Measurements from ENCODE around the gene GPATCH11.

Gene GPATCH11

DNA sequence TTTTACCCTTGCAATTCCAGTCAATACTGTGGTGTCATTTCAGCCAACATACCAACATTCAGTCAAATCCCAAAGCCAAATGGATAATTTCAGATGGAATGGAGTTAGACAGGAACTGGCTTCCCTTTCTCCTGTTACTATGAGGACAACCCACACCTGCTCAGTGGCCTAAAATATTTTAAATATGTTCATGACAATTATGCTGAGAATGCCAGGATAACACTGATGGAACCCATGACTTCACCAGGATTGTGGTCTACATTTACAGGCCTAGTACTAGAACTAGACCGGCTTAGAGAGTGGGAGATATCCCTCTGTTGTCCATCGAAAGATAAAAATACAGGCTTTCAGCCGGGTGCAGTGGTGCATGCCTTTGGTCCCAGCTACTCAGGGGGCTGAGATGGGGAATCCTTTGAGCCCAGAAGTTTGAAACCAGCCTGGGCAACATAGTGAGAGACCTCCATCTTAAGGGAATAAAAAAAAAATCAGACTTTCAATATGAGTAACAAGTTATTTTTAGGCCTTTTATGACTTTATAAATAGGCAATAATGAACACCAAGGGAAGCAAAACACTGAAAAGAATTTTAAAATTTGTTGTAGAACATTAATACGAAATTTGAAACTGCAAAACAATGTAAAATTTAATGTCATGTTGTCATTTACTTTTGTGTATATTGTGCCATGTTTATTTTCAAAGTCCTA lies 14.2 kb downstream of the GPATCH11 start:
- TF ChIP-seq, protein P1, sequence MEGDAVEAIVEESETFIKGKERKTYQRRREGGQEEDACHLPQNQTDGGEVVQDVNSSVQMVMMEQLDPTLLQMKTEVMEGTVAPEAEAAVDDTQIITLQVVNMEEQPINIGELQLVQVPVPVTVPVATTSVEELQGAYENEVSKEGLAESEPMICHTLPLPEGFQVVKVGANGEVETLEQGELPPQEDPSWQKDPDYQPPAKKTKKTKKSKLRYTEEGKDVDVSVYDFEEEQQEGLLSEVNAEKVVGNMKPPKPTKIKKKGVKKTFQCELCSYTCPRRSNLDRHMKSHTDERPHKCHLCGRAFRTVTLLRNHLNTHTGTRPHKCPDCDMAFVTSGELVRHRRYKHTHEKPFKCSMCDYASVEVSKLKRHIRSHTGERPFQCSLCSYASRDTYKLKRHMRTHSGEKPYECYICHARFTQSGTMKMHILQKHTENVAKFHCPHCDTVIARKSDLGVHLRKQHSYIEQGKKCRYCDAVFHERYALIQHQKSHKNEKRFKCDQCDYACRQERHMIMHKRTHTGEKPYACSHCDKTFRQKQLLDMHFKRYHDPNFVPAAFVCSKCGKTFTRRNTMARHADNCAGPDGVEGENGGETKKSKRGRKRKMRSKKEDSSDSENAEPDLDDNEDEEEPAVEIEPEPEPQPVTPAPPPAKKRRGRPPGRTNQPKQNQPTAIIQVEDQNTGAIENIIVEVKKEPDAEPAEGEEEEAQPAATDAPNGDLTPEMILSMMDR (IDR thresholded peaks at IDR 0.05; ENCODE audit: low read depth, low read length): no peak

DNA sequence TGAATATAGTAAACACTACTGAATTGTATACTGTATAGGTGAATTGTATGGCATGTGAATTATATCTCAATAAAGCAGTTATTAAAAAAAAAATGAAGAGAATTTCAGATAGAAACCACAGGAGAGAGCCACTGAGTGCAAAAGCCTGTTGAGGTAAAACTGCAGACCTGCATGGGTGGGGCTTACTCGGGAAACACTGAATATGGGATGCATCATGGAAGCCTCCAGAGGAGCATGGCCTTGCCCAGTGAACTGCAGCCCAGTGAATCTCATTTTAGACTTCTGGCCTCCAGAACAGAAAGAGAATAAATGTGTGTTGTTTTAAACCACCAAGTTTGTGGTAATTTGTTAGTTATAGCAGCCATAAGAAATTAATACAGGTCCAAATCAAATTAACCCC lies 15.7 kb downstream of the GPATCH11 start:
- TF ChIP-seq, protein P1 (IDR thresholded peaks at IDR 0.05; ENCODE audit: low read depth, low read length): no peak
- no peaks in the 10 kb centered on the region for H3K27me3 ChIP-seq
- H3K4me3 ChIP-seq (ENCODE audit: low read depth, low read length): no peak overlapping the region
- H3K9me3 ChIP-seq: no peaks in the 10 kb centered on the region
- DNase-seq: no peak
- H3K36me3 ChIP-seq: peaks cover 10% of the 10 kb centered on the region
- H3K4me1 ChIP-seq: no peaks in the 10 kb centered on the region

More for the DNA sequence above, 14.2 kb downstream of the GPATCH11 start:
- Histone ChIP-seq H3K27me3 (no peaks in the 10 kb centered on the region), H3K36me3 (peaks cover 25% of the 10 kb centered on the region), H3K9me3 (no peaks in the 10 kb centered on the region; the same call in 1 of the 2 replicates), H3K4me1 (no peaks in the 10 kb centered on the region), H3K4me3 (ENCODE audit: low read depth, low read length) (no peak overlapping the region)
- DNase-seq: no peak

GRCh38 chr2:37102588-37102987 lies 18.3 kb downstream of the GPATCH11 start:
- no peak for DNase-seq
- no peak overlapping the region for H3K4me3 ChIP-seq (ENCODE audit: low read depth, low read length)
- H3K27me3 ChIP-seq: no peaks in the 10 kb centered on the region
- no peaks in the 10 kb centered on the region for H3K9me3 ChIP-seq
- no peaks in the 10 kb centered on the region for H3K4me1 ChIP-seq
- TF ChIP-seq, protein P1 (IDR thresholded peaks at IDR 0.05; ENCODE audit: low read depth, low read length): no peak
- H3K36me3 ChIP-seq: peaks cover 9% of the 10 kb centered on the region

- Histone ChIP-seq H3K4me3 (ENCODE audit: low read depth, low read length) (no peak overlapping the region), H3K27me3 (no peaks in the 10 kb centered on the region), H3K9me3 (no peaks in the 10 kb centered on the region), H3K4me1 (no peaks in the 10 kb centered on the region), H3K36me3 (peaks cover 24% of the 10 kb centered on the region)
- DNase-seq: no peak
- TF ChIP-seq, protein P1 (IDR thresholded peaks at IDR 0.05; ENCODE audit: low read depth, low read length): no peak
Measured at GRCh38 chr2:37104178-37104577, 19.9 kb downstream of the GPATCH11 start.

GRCh38 chr2:37105150-37105549 lies 20.8 kb downstream of the GPATCH11 start:
- no peaks in the 10 kb centered on the region for H3K4me1 ChIP-seq
- TF ChIP-seq, protein P1 (IDR thresholded peaks at IDR 0.05; ENCODE audit: low read depth, low read length): no peak
- no peak overlapping the region for H3K4me3 ChIP-seq (ENCODE audit: low read depth, low read length)
- peaks cover 24% of the 10 kb centered on the region for H3K36me3 ChIP-seq
- H3K27me3 ChIP-seq: no peaks in the 10 kb centered on the region
- no peaks in the 10 kb centered on the region for H3K9me3 ChIP-seq
- DNase-seq: no peak

- Histone ChIP-seq H3K9me3 (no peaks in the 10 kb centered on the region), H3K36me3 (peaks cover 24% of the 10 kb centered on the region), H3K4me3 (ENCODE audit: low read depth, low read length) (no peak overlapping the region), H3K27me3 (no peaks in the 10 kb centered on the region), H3K4me1 (no peaks in the 10 kb centered on the region)
- TF ChIP-seq, protein P1 (IDR thresholded peaks at IDR 0.05; ENCODE audit: low read depth, low read length): no peak
- no peak for DNase-seq
Measured at GRCh38 chr2:37109523-37109922, 25.2 kb downstream of the GPATCH11 start.

Data from BE2C (cell line).